ENCODE results near the gene STEAP1.

DNA sequence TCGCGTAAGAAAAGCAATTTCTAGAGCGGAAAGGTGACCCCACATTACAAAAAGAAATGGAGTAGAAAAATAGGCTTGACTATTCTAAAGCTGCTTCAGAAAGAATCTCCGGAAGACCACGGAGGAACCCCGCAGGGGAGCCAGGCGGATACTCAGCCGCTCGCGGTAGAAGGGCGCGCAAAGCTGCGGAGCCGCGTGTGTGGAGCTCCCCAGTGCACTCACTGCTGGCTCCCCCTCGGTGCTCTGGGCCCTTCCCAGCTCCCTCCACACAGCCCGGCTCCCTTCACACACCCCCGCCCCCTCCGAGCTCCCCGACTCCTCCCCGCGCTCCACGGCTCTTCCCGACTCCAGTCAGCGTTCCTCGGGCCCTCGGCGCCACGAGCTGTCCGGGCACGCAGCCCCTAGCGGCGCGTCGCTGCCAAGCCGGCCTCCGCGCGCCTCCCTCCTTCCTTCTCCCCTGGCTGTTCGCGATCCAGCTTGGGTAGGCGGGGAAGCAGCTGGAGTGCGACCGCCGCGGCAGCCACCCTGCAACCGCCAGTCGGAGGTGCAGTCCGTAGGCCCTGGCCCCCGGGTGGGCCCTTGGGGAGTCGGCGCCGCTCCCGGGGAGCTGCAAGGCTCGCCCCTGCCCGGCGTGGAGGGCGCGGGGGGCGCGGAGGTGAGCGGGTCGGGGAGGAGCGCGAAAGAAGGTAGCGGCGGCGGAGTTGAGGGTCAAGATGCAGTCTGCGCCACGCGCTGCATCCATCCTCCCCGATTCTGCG is 57.3 kb downstream of the STEAP1 start, which contains the start of gene STEAP2:
- TF ChIP-seq, protein P1, sequence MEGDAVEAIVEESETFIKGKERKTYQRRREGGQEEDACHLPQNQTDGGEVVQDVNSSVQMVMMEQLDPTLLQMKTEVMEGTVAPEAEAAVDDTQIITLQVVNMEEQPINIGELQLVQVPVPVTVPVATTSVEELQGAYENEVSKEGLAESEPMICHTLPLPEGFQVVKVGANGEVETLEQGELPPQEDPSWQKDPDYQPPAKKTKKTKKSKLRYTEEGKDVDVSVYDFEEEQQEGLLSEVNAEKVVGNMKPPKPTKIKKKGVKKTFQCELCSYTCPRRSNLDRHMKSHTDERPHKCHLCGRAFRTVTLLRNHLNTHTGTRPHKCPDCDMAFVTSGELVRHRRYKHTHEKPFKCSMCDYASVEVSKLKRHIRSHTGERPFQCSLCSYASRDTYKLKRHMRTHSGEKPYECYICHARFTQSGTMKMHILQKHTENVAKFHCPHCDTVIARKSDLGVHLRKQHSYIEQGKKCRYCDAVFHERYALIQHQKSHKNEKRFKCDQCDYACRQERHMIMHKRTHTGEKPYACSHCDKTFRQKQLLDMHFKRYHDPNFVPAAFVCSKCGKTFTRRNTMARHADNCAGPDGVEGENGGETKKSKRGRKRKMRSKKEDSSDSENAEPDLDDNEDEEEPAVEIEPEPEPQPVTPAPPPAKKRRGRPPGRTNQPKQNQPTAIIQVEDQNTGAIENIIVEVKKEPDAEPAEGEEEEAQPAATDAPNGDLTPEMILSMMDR (IDR thresholded peaks at IDR 0.05): peak; percentile 18 to 82 (median 66)
- TF ChIP-seq POLR2A (IDR thresholded peaks at IDR 0.05): peak in 2 of 4 donors; percentile 51 to 67
